ENCODE measurements around the gene MANBA.

GRCh38 chr4:102786279-102786678 is 25.5 kb upstream of the MANBA start:
- no peak for TF ChIP-seq CBX2 (IDR thresholded peaks at IDR 0.05; ENCODE audit: low read depth, low read length)
- no peak for TF ChIP-seq CBX2 (CRISPR knock-in tag; IDR thresholded peaks at IDR 0.05; ENCODE audit: low read depth)
- TF ChIP-seq MAZ (IDR thresholded peaks at IDR 0.05; ENCODE audit: borderline replicate concordance, low read depth, low read length): no peak
- TF ChIP-seq MAZ (CRISPR knock-in tag; IDR thresholded peaks at IDR 0.05; ENCODE audit: low read depth): no peak
- TF ChIP-seq RELA (CRISPR knock-in tag; IDR thresholded peaks at IDR 0.05): no peak
- TF ChIP-seq ATF7-NPFF (CRISPR knock-in tag; IDR thresholded peaks at IDR 0.05; ENCODE audit: low read depth): no peak
- TF ChIP-seq CTCF (CRISPR knock-in tag; IDR thresholded peaks at IDR 0.05): no peak
- no peak for TF ChIP-seq SALL2 (CRISPR knock-in tag; IDR thresholded peaks at IDR 0.05)
- TF ChIP-seq ETV5 (CRISPR knock-in tag; IDR thresholded peaks at IDR 0.05; ENCODE audit: borderline replicate concordance): no peak
- no peak for TF ChIP-seq ZFP91 (CRISPR knock-in tag; IDR thresholded peaks at IDR 0.05; ENCODE audit: borderline replicate concordance)
- no peak for TF ChIP-seq ZNF749 (CRISPR knock-in tag; IDR thresholded peaks at IDR 0.05; ENCODE audit: borderline replicate concordance)
